Right atrium auricular region (tissue), 2 donors: Measurements from ENCODE around the gene TCF12. TPM values are rescaled to one million over a fixed set of nuclear protein-coding genes. Genes with fewer than 3 reads are reported as not detected.

Experiments used
- DNase-seq: peaks from one replicate; pipeline ENCODE4 v3.0.0-alpha.2; 2019; ENCODE audit warnings: low spot score
- H3K27ac ChIP-seq, 2 donors: fragments of 200-600 bp; sonication (generic); 1 replicate in 1 of 2; 2 replicates in 1 of 2; pipeline ENCODE4 v1.5.1; 2016 to 2019
- H3K27me3 ChIP-seq, 2 donors: fragments of 200-600 bp; sonication (generic); one replicate each; pipeline versions ENCODE4 v1.5.1 to v1.6.0; 2017 to 2019
- H3K36me3 ChIP-seq: fragments of 200-600 bp; sonication (generic); one replicate; pipeline ENCODE4 v1.5.1; 2016
- H3K4me1 ChIP-seq, 2 donors: fragments of 200-600 bp; sonication (generic); one replicate each; pipeline versions ENCODE4 v1.5.1 to v1.6.0; 2017 to 2019
- H3K4me3 ChIP-seq, 2 donors: fragments of 200-600 bp; sonication (generic); 1 replicate in 1 of 2; 2 replicates in 1 of 2; pipeline ENCODE4 v1.5.1; 2017 to 2019; ENCODE audit warnings: mild to moderate bottlenecking in 1 of 2, moderate library complexity in 1 of 2
- H3K9me3 ChIP-seq, 2 donors: fragments of 200-600 bp; sonication (generic); one replicate each; pipeline ENCODE4 v1.5.1; 2019
- CTCF ChIP-seq, 2 donors: fragments of 200-600 bp; sonication (generic); IDR thresholded peaks; one replicate each; pipeline ENCODE4 v1.5.1; 2019; ENCODE audit warnings: antibody characterized with exemption in 2 of 2
- total RNA-seq, 2 donors: library from RNA; depleted of rRNA; stranded (reverse); fragments of >200 nt; gene quantifications; one replicate each; pipeline ENCODE4 v1.1.0, GENCODE V29; 2016

The TCF12 gene
- total RNA-seq, 2 donors from 2014 or later, result 35.2 to 40.0 TPM

- no peak for DNase-seq
- TF ChIP-seq CTCF (IDR thresholded peaks at IDR 0.05), result no peak
- no peak overlapping the region for H3K27ac ChIP-seq
These were observed 305.4 kb downstream of the TCF12 start for GRCh38 chr15:57223887-57224286.

GRCh38 chr15:57224664-57225063, 306.2 kb downstream of the TCF12 start:
- no peak for DNase-seq
- TF ChIP-seq CTCF (IDR thresholded peaks at IDR 0.05), result no peak
- Histone ChIP-seq H3K27me3 (no peaks in the 10 kb centered on the region), H3K27ac (no peak overlapping the region), H3K9me3 (no peaks in the 10 kb centered on the region), H3K4me3 (no peak overlapping the region), H3K36me3 (no peaks in the 10 kb centered on the region), H3K4me1 (peaks cover 0 to 4% of the 10 kb centered on the region in 2 donors)

More at GRCh38 chr15:57223887-57224286, 305.4 kb downstream of the TCF12 start:
- Histone ChIP-seq H3K36me3 (no peaks in the 10 kb centered on the region), H3K9me3 (no peaks in the 10 kb centered on the region), H3K4me3 (no peak overlapping the region), H3K27me3 (no peaks in the 10 kb centered on the region), H3K4me1 (peaks cover 0 to 8% of the 10 kb centered on the region in 2 donors)

GRCh38 chr15:57227166-57227565, 308.7 kb downstream of the TCF12 start:
- Histone ChIP-seq H3K4me3 (no peak overlapping the region), H3K36me3 (peaks cover under 1% of the 10 kb centered on the region), H3K27ac (no peak overlapping the region), H3K9me3 (no peaks in the 10 kb centered on the region), H3K4me1 (peaks cover 0 to 4% of the 10 kb centered on the region in 2 donors), H3K27me3 (no peaks in the 10 kb centered on the region)
- no peak for DNase-seq
- TF ChIP-seq CTCF (IDR thresholded peaks at IDR 0.05), result no peak

- Histone ChIP-seq H3K4me1 (peaks cover 0 to 4% of the 10 kb centered on the region in 2 donors), H3K27ac (no peak overlapping the region), H3K9me3 (no peaks in the 10 kb centered on the region), H3K27me3 (no peaks in the 10 kb centered on the region), H3K4me3 (no peak overlapping the region), H3K36me3 (peaks cover 8% of the 10 kb centered on the region)
- no peak for DNase-seq
- no peak for TF ChIP-seq CTCF (IDR thresholded peaks at IDR 0.05)
These were observed 309.5 kb downstream of the TCF12 start for GRCh38 chr15:57227899-57228298.

GRCh38 chr15:57228395-57228794, 310.0 kb downstream of the TCF12 start:
- H3K9me3 ChIP-seq, result no peaks in the 10 kb centered on the region
- H3K27ac ChIP-seq, result no peak overlapping the region
- no peak for DNase-seq
- peaks cover 0 to 4% of the 10 kb centered on the region in 2 donors for H3K4me1 ChIP-seq
- peaks cover 12% of the 10 kb centered on the region for H3K36me3 ChIP-seq
- H3K4me3 ChIP-seq, result no peak overlapping the region
- TF ChIP-seq CTCF (IDR thresholded peaks at IDR 0.05), result no peak
- no peaks in the 10 kb centered on the region for H3K27me3 ChIP-seq

- DNase-seq, result no peak
- Histone ChIP-seq H3K4me1 (peaks cover 0 to 4% of the 10 kb centered on the region in 2 donors), H3K4me3 (no peak overlapping the region), H3K36me3 (peaks cover 19% of the 10 kb centered on the region), H3K27ac (no peak overlapping the region), H3K27me3 (no peaks in the 10 kb centered on the region), H3K9me3 (no peaks in the 10 kb centered on the region)
- no peak for TF ChIP-seq CTCF (IDR thresholded peaks at IDR 0.05)
These were observed 310.6 kb downstream of the TCF12 start for GRCh38 chr15:57229051-57229450.
